Activated CD4-positive, CD25-positive, alpha-beta regulatory T cell treated with anti-CD3 and anti-CD28 coated beads, Interleukin-2, amount 50 U/mL, for 24 hours (primary cell): ENCODE measurements around the gene MTLN.
"Not testable (repeated sequence)": the region's sequence is repeated elsewhere in the genome, so short reads cannot be mapped to it uniquely, and the experiment has no call there.

Experiments
- ATAC-seq, 2 donors: fragments of 150-1000 bp; cut with Tn5 transposase; one replicate each; pipeline ENCODE4 v1.10.0; 2021; ENCODE audit warnings: mild to moderate bottlenecking in 1 of 2, moderate library complexity in 1 of 2

MTLN gene, protein sequence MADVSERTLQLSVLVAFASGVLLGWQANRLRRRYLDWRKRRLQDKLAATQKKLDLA

DNA sequence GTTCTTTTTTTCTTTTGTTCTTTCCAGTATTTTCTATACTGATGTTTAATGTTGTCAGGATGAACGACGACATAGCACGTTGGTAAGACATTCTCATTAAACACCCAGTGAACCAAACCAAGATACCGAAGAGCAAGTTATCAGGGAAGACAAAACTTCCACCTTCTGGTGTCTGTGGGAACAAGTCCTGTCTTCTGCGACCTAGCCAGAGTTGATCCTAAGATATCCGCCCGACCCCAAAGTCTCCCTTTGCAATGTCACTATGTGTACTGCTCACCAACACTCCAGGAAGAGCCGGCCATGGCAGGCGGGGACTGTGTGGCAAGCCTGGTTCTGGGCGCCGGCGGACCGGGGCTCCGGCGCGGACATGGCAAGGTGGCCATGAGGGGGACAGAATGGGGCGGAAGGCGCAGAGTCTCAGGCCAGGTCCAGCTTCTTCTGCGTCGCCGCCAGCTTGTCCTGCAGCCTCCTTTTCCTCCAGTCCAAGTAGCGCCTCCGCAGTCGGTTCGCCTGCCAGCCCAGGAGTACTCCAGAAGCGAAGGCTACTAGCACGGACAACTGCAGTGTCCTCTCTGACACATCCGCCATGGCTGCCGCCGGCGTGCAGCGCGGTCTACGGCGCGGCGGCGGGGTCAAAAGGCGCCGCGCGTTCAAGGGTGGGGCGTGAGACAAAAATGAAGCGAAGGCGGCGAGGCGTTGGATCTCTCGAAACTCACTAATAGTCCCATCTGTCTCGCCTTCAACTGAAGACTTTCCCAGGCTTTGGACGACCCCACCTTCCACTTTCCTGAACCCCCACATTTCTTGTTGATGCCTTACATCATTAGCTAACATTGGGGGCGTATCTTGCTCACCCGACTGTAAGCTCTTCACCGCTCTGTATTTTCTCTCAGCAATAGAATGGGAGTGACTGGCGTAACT lies at the start of gene MTLN:
MTLN (minus strand) TSS at position 610 of the 921 bp plus-strand sequence; CDS start at position 588, 22 bp downstream.
- peak; percentile 84 to 91 for ATAC-seq

DNA sequence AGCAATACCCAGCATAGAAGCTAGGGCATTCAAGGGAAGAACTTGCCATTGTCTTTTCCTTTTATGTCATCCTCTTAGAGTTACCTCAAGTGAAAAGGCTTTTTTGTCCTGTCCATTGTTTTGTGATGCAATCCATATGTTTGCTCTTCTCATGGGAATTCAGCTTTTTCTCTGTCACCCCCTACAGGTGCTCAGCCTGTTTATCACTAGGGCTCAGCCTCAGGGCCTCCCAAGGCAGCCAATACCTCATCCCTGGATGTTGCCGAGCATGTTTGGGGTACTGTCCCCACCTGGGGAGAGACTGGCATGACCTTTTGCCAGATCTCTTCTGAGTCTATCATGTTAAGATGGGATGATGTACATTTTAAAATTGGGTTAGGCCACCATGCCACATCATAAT lies 49.6 kb upstream of the MTLN start:
- ATAC-seq, result not testable (repeated sequence)

DNA sequence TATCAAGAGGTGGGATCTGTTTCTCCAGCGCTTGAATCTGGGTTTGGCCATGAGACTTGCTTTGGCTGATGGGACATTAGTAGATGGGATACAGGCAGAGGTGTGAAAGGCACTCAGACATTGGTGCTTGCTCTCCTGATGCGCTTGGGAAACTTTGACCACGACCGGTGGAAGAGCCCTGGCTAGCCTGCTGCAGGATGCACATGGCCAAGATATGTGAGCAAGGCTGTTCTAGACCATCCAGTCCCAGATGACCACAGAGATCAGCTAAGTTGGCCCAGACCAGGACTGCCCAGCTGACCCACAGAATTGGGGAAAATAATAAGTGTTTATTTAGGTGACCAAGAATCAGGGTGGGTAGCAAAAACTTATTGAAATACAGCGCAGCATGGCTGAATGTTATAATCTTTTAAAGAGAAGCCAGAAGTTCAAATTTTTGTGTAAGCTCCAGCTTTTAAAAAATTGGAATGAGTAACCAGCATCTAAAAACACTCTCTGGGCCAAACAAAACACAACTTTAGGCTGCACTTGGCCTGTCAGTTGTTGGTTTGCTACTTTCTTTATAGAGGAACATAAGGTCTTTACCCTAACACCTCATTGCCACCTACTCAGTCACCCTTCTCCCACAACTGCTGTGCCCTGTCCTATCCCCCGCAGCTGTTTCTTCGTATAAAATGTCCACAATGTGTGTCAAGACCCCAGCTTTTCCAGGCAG lies 35.9 kb upstream of the MTLN start:
- ATAC-seq, result not testable (repeated sequence)

DNA sequence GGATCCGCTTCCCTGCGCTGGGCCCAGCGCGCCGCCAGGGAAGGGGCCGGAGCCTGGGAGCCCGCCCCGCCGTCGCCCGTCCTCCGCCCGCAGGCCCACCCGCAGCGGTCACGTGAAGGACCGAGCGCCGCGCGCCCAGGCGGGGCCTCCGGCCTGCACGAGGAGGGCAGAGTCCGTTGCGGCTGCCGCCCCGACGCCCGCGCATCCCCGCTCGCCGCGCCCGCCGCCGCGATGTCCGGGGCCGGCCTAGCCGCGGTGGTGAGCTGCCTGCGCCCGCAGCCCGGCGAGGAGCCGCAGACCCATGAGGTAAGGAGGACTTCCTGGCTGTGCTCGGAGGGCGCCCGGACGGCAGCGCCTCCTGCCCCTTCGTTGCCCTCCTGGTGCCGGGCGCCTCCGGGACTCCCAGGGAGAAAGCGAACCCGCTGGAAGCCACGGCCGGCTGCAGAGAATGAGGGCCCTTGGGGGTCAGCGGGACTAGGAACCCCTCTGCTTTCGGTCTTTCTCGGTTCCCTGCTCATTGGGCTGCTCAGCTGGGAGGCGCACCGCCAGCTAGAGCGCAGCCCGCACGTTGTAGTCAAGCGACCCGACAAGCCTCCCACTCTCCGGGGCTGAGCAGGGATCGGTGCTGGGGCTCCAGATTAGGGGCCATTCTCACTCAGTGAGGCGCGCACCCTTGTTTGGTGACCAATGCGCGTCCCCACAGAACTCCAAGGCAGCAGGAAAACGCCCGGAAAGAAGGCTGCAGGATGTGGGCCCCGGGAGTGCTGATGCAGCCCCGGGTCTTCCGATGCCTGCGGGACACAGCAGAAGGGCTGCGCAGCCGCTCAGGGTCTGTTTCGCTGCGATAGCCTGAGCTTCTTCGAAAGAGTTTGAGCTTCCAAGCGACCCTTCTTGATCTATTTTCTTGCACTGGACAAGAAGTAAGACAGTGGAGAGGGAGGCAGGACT lies 33.4 kb upstream of the MTLN start:
- ATAC-seq, result peak; percentile 17

DNA sequence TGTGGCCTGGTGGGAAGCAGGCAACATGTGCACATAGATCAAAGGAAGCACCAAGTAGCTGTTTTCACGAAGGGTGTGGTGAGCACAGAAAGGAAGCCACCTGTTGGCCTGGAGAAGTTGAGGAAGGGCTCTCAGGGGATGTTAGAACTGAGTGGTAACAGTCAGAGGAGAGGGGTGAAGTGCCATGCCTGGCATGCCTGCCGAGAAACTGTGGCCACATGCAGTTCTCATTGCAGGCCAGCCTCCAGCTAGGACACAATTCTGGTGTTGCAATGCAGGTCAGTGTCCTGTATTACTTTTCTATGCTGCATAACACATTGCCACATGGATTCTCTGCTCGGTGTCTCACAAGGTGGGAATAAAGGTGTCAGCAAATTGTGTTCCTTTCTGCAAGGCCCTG lies 30.9 kb upstream of the MTLN start:
- not testable (repeated sequence) for ATAC-seq

DNA sequence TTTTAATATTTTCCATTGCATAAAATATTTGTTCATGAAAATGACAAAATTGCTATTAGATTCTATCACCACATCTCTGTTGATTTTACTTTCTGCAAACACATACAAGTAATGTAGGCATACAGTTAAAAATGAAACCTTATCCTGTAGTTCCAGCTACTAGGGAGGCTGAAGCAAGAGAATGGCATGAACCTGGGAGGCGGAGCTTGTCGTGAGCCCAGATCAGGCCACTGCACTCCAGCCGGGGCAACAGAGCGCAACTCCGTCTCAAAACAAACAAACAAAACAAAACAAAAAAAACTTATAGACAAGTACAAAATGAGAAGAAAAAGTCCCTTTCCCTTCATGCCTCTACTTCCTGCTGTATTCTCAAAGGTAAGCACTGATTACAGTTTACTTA lies 22.2 kb upstream of the MTLN start:
- not testable (repeated sequence) for ATAC-seq

DNA sequence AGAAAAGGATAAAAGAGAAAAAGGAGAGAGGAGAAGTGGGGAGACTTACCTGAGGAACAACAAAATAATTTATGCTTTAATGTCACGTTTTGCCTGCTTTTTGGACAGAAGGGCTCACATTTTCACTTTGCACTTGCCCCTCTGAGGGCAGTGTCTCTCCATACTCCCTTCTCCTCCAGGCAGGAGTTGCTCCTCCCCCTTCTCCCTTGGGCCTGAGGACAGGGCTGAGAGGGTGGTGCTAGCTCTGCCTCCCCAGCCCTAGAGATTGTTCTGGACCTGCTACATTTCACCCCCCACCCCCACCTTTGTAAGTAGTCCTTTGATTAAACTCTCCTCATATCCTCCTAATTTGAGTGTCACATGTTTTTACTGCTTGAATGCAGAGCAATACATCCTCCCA lies 17.5 kb upstream of the MTLN start:
- not testable (repeated sequence) for ATAC-seq

DNA sequence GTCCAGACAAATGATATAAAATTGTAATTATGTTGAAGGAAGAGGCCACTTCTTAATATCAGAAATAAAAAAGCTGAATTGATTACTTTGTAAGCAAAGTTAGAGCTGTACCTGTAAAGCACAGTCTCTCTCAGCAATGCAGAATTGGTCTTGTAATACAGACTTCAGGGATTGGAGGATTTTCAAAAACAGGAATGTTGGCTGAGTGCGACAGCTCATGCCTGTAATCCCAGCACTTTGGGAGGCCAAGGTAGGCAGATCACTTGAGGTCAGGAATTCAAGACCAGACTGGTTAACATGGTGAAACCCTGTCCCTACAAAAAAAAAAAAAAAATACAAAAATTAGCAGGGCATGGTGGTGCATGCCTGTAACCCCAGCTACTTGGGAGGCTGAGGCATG lies 10.3 kb upstream of the MTLN start:
- not testable (repeated sequence) for ATAC-seq

DNA sequence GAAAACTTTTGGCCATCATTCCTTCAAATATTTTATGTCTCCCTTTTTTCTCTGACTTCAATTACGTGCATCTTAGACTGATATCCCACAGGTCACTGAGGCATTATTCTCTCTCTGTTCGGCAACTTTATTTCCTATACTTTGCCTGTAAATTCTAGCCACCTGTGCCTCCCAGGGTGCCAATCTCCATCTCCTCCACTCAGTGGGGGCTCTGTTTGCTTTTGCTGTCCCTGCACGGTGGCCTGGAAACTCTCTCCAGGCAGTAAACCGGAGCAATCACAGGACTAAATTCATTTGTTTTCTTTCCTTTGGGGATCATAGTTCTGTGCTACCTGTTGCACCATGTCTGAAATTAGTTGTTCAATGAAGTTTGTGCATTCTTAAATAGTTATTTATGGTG lies 9.6 kb upstream of the MTLN start:
- ATAC-seq, result no peak

DNA sequence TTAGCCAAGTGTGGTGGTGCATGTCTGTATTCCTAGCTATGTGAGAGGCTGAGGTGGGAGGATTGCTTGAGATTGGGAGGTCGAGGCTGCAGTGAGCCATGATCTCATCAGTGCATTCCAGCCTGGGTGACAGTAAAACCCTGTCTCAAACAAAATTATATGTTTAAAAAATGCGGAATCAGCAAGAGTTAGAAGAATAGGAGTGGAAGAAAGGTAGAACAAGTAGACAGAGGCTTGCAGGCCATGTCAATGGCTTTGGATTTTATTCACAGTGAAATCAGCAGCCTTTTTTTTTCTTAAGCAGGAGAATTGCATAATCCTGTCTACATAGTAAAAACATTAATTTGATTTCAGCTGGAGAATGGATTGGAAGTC lies 7.8 kb upstream of the MTLN start:
- ATAC-seq, result no peak

DNA sequence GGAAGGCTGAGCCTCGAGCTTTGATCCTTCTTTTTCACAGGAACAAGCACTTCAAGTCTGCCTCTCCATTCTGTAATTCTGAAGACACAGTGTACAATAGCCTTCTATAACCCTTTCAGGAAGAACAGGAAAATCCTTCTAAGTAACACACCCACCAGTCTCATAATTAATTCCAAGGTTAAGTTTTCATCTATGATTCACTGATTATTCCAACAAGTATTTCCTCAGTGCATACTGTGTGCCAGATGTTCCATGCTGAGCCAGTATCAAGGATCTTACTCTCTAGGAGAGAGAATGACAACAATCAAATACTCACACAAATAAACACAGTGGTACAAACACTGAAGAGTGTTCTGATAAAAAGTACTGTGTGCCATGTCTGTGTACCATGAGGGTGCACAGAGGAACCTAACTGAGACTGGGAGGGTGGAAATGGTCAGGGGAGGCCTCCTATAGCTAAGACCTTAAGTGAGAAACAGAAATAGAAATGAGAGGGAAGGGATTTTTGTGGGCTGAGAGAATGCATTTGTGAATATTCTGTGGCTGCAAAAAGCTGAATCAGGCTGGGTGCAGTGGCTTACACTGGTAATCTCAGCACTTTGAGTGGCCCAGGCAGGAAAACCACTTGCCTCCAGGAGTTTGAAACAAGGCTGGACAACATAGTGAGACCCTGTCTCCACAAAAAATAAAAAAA lies 7.3 kb upstream of the MTLN start:
- no peak for ATAC-seq

DNA sequence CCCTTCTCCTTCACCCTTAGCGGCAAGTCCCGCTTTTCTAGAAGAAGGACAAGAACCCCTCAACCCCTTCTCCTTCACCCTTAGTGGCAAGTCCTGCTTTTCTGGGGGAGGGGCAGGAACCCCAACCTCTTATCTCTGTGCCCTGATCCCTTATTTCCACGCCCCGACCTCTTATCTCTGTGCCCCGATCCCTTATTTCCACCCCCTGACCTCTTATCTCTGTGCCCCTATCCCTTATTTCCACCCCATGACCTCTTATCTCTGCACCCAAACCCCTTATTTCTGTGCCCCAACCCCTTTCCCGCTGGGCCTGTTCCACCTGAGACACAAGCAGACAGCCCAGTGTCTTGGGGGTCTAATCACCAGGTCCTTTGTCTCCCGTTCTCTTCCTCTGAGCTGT lies 6.5 kb upstream of the MTLN start:
- ATAC-seq, result not testable (repeated sequence)

DNA sequence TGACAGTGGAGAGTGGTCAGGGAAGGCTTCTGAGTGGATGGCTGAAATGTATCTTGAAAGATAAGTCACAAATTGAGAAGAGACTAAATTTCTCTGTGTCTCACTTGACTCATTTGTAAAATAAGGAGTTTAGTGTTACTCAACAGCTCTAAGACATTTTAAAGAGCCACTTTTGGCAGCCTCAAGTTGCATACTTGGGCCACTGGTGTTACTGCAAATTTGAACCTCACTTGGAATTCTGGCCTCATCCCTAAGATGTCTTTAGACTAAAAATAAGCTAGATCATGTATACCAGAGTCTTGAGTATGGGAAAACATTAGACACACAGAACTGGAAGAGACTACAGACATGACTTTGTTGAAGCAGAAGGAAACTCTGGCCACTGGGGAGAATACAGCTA lies 4.5 kb upstream of the MTLN start:
- no peak for ATAC-seq

DNA sequence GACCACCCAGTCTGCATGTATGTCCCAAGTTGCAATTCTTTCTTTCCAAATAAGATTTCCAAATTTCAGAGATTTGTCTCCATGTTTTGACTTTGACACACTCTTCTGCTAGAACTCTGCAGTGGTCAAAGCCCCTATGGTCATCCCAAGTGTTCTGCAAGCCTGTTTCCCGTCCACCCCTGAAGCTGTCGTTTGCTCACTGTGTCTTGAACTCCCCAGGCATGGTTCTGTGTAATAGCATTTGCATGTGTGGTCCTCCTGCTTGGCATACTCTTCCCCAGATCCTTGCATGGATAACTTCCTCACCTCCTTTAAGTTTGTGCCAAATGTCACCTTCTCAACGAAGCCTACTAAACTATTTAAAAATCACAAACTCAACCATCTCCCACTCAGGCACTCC lies 3.9 kb upstream of the MTLN start:
- no peak for ATAC-seq

DNA sequence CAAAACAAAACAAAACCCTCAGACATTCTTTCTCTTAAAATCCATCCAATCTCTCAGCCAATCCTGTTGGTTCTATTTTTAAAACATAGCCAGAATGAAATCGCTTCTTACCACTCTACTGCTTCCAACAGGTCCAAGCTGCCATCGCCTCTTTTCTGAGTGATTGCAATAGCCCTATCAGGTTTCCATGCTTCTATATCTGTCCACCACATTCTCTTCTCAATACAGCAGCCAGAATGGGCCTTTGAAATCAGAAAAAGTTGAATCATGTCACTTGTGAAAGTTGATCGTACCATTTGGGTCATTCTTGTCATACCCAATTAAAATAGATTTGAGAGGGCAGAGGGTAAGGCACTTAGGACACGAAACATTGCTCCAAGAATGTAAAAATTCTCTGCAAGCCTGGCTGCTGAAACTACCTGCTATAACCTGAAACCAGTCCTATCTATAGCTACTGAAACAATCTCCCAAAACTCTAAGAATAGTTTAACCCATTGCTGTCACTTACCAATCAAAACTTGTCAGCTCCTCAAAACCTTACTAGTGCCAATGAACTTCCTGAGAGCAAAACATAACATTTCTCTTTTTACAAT lies 3.3 kb upstream of the MTLN start:
- no peak for ATAC-seq

DNA sequence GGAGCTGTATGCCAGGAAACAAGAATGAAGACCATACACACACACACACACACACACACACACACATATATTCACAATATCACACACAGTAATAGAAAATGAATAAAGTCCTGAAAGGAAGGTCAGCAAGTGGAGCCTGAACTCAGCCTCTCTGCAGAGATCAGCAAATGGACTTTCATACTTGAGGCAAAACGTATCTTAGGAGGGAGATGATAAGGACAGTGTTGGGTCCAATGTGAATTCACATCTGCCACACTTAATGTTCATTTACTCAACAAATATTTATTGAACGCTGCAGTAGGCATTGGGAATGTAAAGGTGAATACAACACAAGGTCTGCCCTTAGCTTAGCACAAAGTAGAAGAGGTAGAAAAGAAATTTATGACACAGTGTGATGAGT lies 2.7 kb upstream of the MTLN start:
- no peak for ATAC-seq

DNA sequence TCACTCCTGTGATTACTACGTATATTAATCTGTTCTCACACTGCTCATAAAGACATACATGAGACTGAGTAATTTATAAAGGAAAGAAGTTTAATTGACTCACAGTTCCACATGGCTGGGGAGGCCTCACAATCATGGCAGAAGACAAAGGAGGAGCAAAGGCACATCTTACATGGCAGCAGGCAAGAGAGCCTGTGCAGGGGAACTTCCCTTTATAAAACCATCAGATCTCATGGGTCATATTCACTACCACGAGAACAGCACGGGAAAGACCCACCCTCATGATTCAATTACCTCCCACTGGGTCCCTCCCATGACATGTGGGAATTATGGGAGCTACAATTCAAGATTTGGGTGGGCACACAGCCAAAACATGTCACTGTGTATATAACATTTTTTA lies 1.2 kb upstream of the MTLN start:
- not testable (repeated sequence) for ATAC-seq

DNA sequence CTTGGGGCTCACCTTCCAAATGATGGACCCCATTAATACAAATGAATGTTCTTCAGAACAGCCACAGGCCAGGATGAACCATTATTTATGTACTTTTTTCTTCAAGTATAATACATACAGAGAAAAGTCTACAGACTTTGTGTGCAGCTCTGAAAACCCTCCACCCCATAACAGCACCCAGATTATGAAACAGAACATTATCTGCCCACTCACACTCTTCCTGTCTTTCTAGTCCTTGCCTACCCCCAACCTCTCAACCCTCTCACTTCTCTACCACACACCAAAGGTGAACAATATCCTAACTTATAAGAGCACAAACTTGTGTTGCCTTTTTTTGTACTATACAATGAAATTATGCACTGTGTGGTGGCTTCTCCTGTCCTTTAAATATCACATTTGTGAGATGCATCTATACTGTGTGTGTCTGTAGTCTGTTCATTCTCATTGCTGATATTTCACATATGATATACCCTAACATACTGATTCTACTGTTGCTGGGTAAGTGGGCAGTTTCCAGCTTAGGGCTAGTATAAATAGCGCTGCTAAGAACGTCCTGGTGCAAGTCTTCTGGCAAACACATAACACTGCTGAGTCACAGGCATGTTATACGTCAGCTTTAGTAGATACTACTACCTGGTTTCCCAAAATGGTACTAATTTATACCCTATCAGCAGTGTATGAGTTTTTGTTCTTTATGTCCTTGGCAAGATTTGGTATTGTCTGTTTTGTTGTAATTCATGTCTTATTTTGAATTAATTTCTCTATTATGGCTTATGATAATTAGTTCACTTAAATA lies 6.5 kb downstream of the MTLN start:
- ATAC-seq, result no peak

DNA sequence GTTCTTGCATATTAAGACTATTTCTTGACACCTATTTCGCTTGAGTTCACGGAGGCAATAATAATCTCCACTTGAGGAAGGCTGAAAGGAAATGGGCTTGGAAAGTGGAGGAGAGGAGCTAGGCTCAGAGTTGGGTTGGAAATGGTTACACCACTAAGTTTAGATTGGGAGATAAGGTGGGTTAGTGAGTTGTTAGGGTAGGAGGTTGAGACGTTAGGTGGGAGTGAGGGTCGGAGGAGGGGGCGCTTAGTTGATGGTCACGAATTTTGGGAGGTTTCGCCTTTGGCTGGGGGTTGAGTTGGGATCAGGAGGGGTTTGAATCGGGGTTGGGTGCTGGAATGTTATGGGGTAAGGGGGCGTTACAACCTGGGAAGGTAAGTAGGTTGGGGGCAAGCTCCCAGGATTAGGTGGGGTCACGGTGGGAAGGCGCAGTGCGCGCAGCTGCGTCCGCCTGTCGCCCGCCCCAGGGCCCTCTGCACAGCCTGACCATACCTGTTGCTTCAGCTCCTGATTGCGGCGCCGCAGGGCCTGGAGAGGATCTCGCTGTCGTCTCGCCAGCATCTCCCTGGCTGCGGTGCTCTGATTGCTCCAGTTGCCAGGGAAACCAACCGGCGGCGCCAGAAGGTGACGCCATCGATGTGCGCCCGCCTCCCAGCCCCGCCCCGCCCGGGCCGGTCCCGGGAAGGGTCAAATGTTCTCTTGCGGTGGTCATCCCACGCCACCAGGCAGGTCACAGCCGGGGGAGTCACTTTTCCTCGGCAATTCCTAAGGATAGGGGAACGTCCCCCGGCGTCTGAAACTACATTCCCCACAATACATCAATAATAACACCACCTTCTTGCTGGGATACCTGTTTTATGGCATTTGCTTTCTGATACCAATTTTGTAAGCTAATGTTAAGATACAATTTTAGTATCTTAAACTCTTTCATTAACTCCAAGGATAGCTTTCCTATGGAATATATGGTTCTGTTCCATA lies 7.7 kb downstream of the MTLN start, which contains the start of gene NPHP1:
NPHP1 (minus strand) TSS at position 606 of the 978 bp plus-strand sequence; CDS start at position 561, 45 bp downstream.
- peak; percentile 86 to 92 for ATAC-seq
